ENCODE results near the gene ADRA2B.

The ADRA2B gene

DNA sequence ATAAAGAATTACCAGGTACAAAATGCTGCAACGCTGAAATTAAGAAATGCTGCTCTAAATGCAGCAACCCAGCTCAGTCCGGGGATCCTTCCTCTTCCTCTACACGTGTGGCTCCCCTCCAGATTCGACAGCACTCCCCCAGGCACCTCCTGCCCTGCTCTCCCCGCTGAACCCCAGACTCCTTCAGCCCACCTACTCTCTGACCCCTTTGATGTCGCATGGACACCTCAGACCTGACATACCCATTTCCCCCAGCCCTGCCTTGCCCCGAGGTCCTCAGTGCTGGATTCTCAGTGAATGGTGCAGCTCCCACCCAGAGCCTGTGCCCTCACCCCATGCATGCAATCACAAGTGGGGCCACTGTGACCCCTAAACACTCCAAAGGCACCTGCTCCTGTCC, 4.6 kb upstream of the ADRA2B start:
- intact Hi-C loops (cut with micrococcal nuclease) = no loop called here
- Mint-ChIP-seq H3K9me3 (no peaks in the 10 kb centered on the region), H3K4me1 (ENCODE audit: low read depth) (peaks cover 71% of the 10 kb centered on the region), H3K27ac (no peak overlapping the region), H3K4me3 (no peak overlapping the region), H3K27me3 (peaks cover 67% of the 10 kb centered on the region), H3K36me3 (ENCODE audit: low read depth) (no peaks in the 10 kb centered on the region)

GRCh38 chr2:96120091-96120720, 3.8 kb upstream of the ADRA2B start:
- peaks cover 73% of the 10 kb centered on the region for H3K27me3 Mint-ChIP-seq

DNA sequence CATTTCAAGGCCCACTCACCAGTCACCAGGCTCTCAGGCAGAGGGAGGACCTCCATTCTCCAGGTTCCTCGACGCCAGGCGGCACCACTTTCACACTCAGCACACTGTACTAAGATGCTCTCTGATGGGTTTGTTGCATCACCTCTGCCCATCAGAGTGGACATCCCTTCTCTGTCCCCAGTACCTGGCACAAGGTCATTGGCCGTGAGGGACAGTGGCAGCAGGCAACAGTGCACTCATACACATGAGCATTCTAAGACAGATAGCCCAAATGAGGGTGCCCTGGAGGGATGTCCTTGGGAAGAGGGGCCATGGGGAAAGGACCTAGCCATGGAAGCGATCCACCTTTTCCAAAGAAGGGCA, 3.0 kb upstream of the ADRA2B start:
- H3K27ac Mint-ChIP-seq = no peak overlapping the region

More at GRCh38 chr2:96120091-96120720, 3.8 kb upstream of the ADRA2B start:
- no peaks in the 10 kb centered on the region for H3K9me3 Mint-ChIP-seq
- peaks cover 73% of the 10 kb centered on the region for H3K4me1 Mint-ChIP-seq (ENCODE audit: low read depth)
- peak overlapping the region; percentile 25 for H3K27ac Mint-ChIP-seq
- no peak overlapping the region for H3K4me3 Mint-ChIP-seq
- intact Hi-C loops (cut with micrococcal nuclease) = no loop called here
- no peaks in the 10 kb centered on the region for H3K36me3 Mint-ChIP-seq (ENCODE audit: low read depth)

GRCh38 chr2:96118698-96119388, 2.5 kb upstream of the ADRA2B start:
- H3K27me3 Mint-ChIP-seq = peaks cover 75% of the 10 kb centered on the region
- H3K4me1 Mint-ChIP-seq (ENCODE audit: low read depth) = peaks cover 60% of the 10 kb centered on the region
- intact Hi-C loops (cut with micrococcal nuclease) = no loop called here
- H3K9me3 Mint-ChIP-seq = no peaks in the 10 kb centered on the region
- H3K36me3 Mint-ChIP-seq (ENCODE audit: low read depth) = no peaks in the 10 kb centered on the region
- H3K27ac Mint-ChIP-seq = no peak overlapping the region
- no peak overlapping the region for H3K4me3 Mint-ChIP-seq

More for the DNA sequence above, 3.0 kb upstream of the ADRA2B start:
- Mint-ChIP-seq H3K9me3 (no peaks in the 10 kb centered on the region), H3K27me3 (peaks cover 71% of the 10 kb centered on the region), H3K36me3 (ENCODE audit: low read depth) (no peaks in the 10 kb centered on the region), H3K4me3 (no peak overlapping the region), H3K4me1 (ENCODE audit: low read depth) (peaks cover 65% of the 10 kb centered on the region)
- intact Hi-C loops (cut with micrococcal nuclease) = no loop called here

DNA sequence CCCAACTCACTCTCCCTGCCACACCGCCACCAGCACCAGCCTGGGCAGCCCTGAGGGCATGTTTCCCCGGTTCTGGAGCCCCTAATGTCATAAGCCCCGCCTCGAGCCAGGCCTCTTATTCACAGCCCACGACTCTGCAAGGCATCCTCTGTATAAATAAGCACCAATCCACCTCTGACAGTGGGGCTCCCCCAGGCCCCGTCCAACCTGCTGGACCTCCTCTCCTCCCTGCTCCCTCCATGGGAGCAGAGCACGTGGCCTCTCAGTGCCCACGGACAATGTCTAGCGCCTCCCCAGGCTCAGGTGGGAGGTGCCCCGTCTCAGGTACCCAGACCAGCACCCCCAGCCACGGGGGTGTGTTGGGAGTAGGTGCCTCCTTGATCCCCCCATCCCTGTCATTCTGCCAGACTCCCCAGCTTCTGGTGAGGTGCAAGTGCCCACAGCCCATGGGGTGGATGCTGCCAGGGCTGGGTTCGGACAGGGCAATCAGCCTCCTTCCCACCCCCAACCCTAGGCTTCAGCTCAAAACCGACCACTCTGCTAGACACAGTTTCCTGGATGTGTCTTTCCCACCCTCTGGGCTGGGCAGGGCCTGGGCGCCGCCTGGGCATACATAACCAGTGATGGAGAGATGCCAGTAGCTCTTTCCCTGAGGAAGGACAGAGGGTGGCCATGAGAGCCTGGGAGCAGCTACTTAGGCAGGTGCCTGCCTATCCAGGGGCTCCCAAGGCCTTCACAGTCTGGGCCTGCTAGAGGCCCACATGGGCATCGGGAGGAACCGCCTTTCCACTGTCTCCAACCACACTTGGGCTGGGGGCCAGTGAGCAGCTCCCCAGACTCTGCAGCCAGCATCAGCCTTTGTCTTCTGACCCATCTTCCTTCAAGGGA, 1.6 kb upstream of the ADRA2B start:
- Mint-ChIP-seq H3K27me3 (peaks cover 81% of the 10 kb centered on the region), H3K36me3 (ENCODE audit: low read depth) (no peaks in the 10 kb centered on the region), H3K4me1 (ENCODE audit: low read depth) (peaks cover 51% of the 10 kb centered on the region), H3K4me3 (no peak overlapping the region), H3K27ac (no peak overlapping the region), H3K9me3 (no peaks in the 10 kb centered on the region)
- intact Hi-C loops (cut with micrococcal nuclease) = no loop called here

GRCh38 chr2:96116879-96117533, 635 bp upstream of the ADRA2B start:
- intact Hi-C loops (cut with micrococcal nuclease) = no loop called here
- H3K36me3 Mint-ChIP-seq (ENCODE audit: low read depth) = no peaks in the 10 kb centered on the region
- no peak overlapping the region for H3K4me3 Mint-ChIP-seq
- no peak overlapping the region for H3K27ac Mint-ChIP-seq
- H3K9me3 Mint-ChIP-seq = no peaks in the 10 kb centered on the region
- H3K4me1 Mint-ChIP-seq (ENCODE audit: low read depth) = peaks cover 44% of the 10 kb centered on the region
- peaks cover 82% of the 10 kb centered on the region for H3K27me3 Mint-ChIP-seq

DNA sequence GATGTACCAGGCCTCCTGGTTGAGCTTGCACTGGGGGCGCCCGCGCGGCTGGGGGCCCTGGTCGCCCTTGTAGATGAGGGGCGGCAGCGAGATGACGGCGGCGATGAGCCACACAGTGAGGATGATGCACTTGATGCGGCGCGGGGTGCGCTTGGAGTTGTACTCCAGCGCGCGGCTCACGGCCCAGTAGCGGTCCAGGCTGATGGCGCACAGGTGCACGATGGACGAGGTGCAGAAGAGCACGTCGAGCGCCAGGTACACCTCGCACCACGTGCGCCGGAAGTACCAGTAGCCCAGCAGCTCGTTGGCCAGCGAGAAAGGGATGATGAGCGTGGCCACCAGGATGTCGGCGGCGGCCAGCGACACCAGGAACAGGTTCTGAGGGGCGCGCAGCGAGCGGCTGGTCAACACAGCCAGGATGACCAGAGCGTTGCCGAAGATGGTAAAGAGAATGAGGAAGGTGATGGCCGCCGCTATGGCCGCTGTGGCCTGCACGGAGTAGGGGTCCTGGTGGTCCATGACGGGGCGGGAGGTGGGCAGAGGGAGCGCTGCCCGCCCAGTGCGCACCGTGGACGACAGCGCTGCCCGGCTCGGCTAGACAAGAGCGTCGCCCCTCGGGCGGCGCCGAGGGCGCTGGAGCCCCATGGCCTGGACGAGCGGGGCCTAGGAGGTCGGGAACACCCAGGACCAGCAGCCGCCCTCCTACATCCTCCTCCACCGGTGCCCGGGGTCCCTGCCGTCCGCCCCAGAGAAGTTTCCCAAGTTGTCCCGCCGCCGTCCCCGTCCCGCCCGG, 544 bp downstream of the ADRA2B start:
- peaks cover 76% of the 10 kb centered on the region for H3K27me3 Mint-ChIP-seq
- no peaks in the 10 kb centered on the region for H3K36me3 Mint-ChIP-seq (ENCODE audit: low read depth)
- H3K4me3 Mint-ChIP-seq = peak overlapping the region; percentile 75
- peaks cover 39% of the 10 kb centered on the region for H3K4me1 Mint-ChIP-seq (ENCODE audit: low read depth)
- intact Hi-C loops (cut with micrococcal nuclease) = no loop called here
- H3K9me3 Mint-ChIP-seq = no peaks in the 10 kb centered on the region
- H3K27ac Mint-ChIP-seq = no peak overlapping the region

DNA sequence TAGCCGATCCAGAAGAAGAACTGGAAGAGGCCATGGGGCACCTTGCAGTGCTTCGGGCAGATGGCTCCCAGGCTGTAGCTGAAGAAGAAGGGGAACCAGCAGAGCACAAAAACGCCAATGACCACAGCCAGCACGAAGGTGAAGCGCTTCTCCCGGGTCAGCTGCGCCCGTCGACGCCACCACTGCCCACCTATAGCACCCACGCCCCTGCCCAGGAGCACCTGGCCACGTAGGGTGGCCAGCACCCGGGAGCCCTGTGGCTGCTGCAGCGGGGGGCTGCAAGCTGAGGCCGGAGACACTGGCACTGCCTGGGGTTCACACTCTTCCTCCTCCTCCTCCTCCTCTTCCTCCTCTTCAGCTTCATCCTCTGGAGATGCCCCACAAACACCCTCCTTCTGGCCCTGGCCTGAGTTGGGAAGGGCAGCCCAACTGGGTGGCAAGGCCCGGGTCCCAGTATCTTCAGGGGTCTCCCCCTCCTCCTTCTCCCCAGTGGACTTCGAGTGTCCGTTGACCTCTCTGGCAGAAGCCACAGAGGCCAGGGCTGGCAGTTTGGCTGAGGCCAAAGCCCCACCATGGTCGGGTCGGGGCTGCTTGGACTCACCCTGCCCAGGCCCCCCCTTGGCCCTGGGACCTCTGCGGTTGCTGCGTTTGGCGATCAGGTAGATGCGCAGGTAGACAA, 1.3 kb downstream of the ADRA2B start:
- H3K27me3 Mint-ChIP-seq = peaks cover 75% of the 10 kb centered on the region
- peaks cover 31% of the 10 kb centered on the region for H3K4me1 Mint-ChIP-seq (ENCODE audit: low read depth)
- H3K9me3 Mint-ChIP-seq = no peaks in the 10 kb centered on the region
- H3K36me3 Mint-ChIP-seq (ENCODE audit: low read depth) = no peaks in the 10 kb centered on the region
- no peak overlapping the region for H3K27ac Mint-ChIP-seq
- intact Hi-C loops (cut with micrococcal nuclease) = no loop called here
- no peak overlapping the region for H3K4me3 Mint-ChIP-seq

GRCh38 chr2:96114546-96114902, 1.8 kb downstream of the ADRA2B start:
- H3K27me3 Mint-ChIP-seq = peaks cover 73% of the 10 kb centered on the region
- no peak overlapping the region for H3K4me3 Mint-ChIP-seq
- peaks cover 26% of the 10 kb centered on the region for H3K4me1 Mint-ChIP-seq (ENCODE audit: low read depth)
- H3K9me3 Mint-ChIP-seq = no peaks in the 10 kb centered on the region
- no peak overlapping the region for H3K27ac Mint-ChIP-seq
- intact Hi-C loops (cut with micrococcal nuclease) = no loop called here
- no peaks in the 10 kb centered on the region for H3K36me3 Mint-ChIP-seq (ENCODE audit: low read depth)

- Mint-ChIP-seq H3K27me3 (peaks cover 73% of the 10 kb centered on the region), H3K27ac (no peak overlapping the region), H3K4me1 (ENCODE audit: low read depth) (peaks cover 20% of the 10 kb centered on the region), H3K4me3 (no peak overlapping the region), H3K9me3 (no peaks in the 10 kb centered on the region), H3K36me3 (ENCODE audit: low read depth) (no peaks in the 10 kb centered on the region)
- intact Hi-C loops (cut with micrococcal nuclease) = no loop called here
Observed at GRCh38 chr2:96113951-96114350, 2.4 kb downstream of the ADRA2B start.

- H3K4me3 Mint-ChIP-seq = no peak overlapping the region
- no peaks in the 10 kb centered on the region for H3K9me3 Mint-ChIP-seq
- H3K27ac Mint-ChIP-seq = no peak overlapping the region
- no peaks in the 10 kb centered on the region for H3K36me3 Mint-ChIP-seq (ENCODE audit: low read depth)
- peaks cover 73% of the 10 kb centered on the region for H3K27me3 Mint-ChIP-seq
- peaks cover 17% of the 10 kb centered on the region for H3K4me1 Mint-ChIP-seq (ENCODE audit: low read depth)
- intact Hi-C loops (cut with micrococcal nuclease) = no loop called here
Observed at GRCh38 chr2:96113367-96113677, 3.0 kb downstream of the ADRA2B start.

DNA sequence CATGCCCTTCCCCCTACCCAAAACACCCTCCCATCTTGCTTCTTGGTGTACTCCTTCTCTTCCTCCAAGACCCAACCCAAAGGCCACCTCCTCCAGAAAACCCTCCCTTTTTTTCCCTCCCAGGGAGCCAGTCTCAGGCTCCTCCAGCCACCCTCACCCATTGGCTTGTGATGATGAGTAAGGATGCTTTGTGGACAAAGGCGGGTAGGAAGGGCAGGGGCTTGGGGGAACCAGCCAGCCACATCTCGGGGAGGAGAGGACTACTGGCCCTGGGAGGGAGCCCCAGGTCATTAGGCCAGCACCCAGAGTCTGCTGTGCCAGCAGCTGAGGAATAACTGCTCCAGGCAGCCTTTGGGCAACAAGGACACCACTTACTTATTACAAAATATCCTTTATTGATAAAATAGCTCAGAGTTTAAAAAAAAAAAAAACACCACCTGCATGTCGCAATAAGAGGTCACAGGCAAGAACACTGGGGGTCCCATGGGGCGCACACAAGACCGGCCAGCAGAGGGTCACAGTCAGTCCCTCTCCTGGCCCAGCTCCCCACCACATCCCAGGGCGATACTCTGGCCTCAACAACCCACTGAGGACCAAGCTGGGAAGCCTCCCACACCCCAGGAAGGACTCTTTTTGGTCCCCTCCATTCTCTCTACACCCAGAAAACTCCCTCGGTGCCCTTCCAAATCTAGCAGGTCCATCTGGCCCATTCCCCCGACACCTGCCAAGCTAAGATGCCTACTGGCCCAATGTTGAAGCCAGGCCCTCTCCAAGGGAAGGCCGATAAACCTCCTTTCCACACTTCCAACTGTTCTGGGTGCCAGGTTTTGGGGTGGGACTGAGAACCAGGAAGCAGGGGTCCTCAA, 3.6 kb downstream of the ADRA2B start:
- Mint-ChIP-seq H3K36me3 (ENCODE audit: low read depth) (no peaks in the 10 kb centered on the region), H3K27ac (no peak overlapping the region), H3K27me3 (peaks cover 73% of the 10 kb centered on the region), H3K4me3 (no peak overlapping the region), H3K4me1 (ENCODE audit: low read depth) (peaks cover 14% of the 10 kb centered on the region), H3K9me3 (no peaks in the 10 kb centered on the region)
- intact Hi-C loops (cut with micrococcal nuclease) = no loop called here
